HL-60 (cell line): Measurements from ENCODE around the gene KIF14.
"Not testable (repeated sequence)": the region's sequence is repeated elsewhere in the genome, so short reads cannot be mapped to it uniquely, and the experiment has no call there.

Experiments
- DNase-seq, 2 experiments: peaks; one replicate each; pipeline ENCODE4 v3.0.0-alpha.2; 2010 to 2020; ENCODE audit warnings: low read depth in 1 of 2, low spot score in 1 of 2
- H3K27ac ChIP-seq: fragments of 250-450 bp; sonication (Bioruptor Pico); replicated peaks from 2 replicates; pipeline ENCODE4 v1.5.1; 2020; ENCODE audit warnings: mild to moderate bottlenecking, moderate library complexity
- H3K27me3 ChIP-seq: fragments of 250-450 bp; sonication (Bioruptor Pico); 2 replicates; pipeline ENCODE4 v1.5.1; 2021; ENCODE audit warnings: mild to moderate bottlenecking, moderate library complexity; ENCODE audit not compliant: insufficient read depth, poor library complexity, severe bottlenecking
- H3K4me3 ChIP-seq: replicated peaks from 2 replicates; pipeline ENCODE4 v1.5.1; 2011; ENCODE audit warnings: mild to moderate bottlenecking, control low read depth, low read length; ENCODE audit not compliant: insufficient read depth
- GABPA ChIP-seq: IDR thresholded peaks from 2 replicates; pipeline ENCODE4 v1.6.1; 2012; ENCODE audit warnings: low read depth
- POLR2AphosphoS5 ChIP-seq: IDR thresholded peaks from 2 replicates; pipeline ENCODE4 v1.6.1; 2012; ENCODE audit warnings: low read depth
- SPI1 ChIP-seq: IDR thresholded peaks from 2 replicates; pipeline ENCODE4 v1.6.1; 2012; ENCODE audit warnings: low read depth, mild to moderate bottlenecking, borderline replicate concordance
- TF ChIP-seq, protein P1 (sequence below): IDR thresholded peaks from 2 replicates; pipeline ENCODE4 v1.6.1; 2012; ENCODE audit warnings: low read depth; ENCODE audit not compliant: insufficient replicate concordance
- TF ChIP-seq, protein P2 (sequence below): IDR thresholded peaks from one replicate; pipeline ENCODE4 v1.5.1; 2011; ENCODE audit warnings: low read length, control low read depth, inconsistent platforms; ENCODE audit not compliant: insufficient read depth

The KIF14 gene

DNA sequence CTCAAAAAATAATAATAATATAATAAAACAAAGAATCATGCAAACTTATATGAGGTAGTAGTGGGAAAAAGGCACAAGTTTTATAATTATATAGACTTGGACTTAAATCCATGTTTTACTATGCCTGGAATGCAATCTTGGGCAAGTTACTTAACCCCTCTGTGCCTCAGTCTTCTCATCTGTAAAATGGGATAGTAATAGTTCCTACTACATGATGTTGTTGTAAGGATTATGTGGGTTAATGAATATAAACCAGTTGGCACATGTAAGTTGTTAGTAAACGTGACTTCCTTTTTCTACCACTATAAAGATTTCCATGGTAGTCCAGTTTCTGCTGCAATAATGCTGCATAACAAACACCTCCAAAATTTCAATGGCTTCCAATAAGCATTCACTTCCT lies 10.8 kb upstream of the KIF14 start:
- H3K27me3 ChIP-seq = no peaks in the 10 kb centered on the region
- TF ChIP-seq SPI1 (no peak), GABPA (no peak), POLR2AphosphoS5 (no peak)
- TF ChIP-seq, protein P1, sequence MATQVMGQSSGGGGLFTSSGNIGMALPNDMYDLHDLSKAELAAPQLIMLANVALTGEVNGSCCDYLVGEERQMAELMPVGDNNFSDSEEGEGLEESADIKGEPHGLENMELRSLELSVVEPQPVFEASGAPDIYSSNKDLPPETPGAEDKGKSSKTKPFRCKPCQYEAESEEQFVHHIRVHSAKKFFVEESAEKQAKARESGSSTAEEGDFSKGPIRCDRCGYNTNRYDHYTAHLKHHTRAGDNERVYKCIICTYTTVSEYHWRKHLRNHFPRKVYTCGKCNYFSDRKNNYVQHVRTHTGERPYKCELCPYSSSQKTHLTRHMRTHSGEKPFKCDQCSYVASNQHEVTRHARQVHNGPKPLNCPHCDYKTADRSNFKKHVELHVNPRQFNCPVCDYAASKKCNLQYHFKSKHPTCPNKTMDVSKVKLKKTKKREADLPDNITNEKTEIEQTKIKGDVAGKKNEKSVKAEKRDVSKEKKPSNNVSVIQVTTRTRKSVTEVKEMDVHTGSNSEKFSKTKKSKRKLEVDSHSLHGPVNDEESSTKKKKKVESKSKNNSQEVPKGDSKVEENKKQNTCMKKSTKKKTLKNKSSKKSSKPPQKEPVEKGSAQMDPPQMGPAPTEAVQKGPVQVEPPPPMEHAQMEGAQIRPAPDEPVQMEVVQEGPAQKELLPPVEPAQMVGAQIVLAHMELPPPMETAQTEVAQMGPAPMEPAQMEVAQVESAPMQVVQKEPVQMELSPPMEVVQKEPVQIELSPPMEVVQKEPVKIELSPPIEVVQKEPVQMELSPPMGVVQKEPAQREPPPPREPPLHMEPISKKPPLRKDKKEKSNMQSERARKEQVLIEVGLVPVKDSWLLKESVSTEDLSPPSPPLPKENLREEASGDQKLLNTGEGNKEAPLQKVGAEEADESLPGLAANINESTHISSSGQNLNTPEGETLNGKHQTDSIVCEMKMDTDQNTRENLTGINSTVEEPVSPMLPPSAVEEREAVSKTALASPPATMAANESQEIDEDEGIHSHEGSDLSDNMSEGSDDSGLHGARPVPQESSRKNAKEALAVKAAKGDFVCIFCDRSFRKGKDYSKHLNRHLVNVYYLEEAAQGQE = no peak
- TF ChIP-seq, protein P2, sequence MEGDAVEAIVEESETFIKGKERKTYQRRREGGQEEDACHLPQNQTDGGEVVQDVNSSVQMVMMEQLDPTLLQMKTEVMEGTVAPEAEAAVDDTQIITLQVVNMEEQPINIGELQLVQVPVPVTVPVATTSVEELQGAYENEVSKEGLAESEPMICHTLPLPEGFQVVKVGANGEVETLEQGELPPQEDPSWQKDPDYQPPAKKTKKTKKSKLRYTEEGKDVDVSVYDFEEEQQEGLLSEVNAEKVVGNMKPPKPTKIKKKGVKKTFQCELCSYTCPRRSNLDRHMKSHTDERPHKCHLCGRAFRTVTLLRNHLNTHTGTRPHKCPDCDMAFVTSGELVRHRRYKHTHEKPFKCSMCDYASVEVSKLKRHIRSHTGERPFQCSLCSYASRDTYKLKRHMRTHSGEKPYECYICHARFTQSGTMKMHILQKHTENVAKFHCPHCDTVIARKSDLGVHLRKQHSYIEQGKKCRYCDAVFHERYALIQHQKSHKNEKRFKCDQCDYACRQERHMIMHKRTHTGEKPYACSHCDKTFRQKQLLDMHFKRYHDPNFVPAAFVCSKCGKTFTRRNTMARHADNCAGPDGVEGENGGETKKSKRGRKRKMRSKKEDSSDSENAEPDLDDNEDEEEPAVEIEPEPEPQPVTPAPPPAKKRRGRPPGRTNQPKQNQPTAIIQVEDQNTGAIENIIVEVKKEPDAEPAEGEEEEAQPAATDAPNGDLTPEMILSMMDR = no peak
- no peak overlapping the region for H3K27ac ChIP-seq
- no peak overlapping the region for H3K4me3 ChIP-seq
- DNase-seq = no peak

DNA sequence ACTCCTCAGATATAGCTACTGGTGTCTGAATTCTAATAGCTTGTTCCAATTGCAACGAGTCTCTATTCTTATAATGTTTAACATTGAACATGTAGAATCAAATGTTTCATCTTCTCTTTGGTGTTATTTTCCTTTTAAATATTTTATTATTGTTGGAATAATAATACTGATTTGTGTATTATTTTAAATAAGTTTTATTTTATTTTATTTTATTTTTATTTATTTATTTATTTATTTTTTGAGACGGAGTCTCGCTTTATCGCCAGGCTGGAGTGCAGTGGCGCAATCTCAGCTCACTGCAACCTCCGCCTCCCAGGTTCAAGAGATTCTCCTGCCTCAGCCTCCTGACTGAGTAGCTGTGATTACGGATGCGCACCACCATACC lies 10.0 kb upstream of the KIF14 start:
- not testable (repeated sequence) for DNase-seq, H3K27me3 ChIP-seq, H3K4me3 ChIP-seq, H3K27ac ChIP-seq

DNA sequence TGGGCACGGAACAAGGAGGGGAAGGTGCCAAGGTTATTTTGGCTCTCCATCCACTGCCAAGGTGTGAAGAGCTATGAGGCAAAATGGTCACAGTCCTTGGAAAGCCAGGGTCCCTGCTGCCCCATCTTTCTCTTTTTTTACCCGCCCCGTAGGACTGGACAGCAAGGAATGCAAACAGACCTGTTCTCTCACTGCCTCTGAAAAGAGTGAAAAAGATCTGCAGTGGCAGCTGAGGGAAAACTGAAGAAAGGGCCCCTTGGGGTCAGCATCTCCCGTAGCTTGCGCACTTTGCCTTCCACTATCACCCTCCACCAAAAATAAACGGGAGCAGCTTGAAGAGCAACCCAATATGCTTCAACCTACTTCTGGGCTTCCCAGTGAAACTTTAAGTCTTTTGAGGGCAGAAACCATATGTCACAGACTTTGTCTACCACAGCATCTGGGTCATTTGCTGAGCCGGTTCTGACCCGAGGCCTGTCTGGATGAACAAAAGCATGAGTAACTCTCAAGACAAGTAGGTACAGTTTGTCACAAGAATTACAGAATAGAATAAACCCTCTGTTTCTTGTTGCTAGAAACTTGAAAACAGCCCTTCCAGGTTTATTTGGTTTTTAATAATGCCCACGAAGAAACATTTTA lies 9.4 kb upstream of the KIF14 start:
- DNase-seq = no peak
- TF ChIP-seq, protein P2 = no peak
- TF ChIP-seq SPI1 = no peak
- TF ChIP-seq, protein P1 = no peak
- TF ChIP-seq POLR2AphosphoS5 = no peak
- no peaks in the 10 kb centered on the region for H3K27me3 ChIP-seq
- H3K4me3 ChIP-seq = no peak overlapping the region
- H3K27ac ChIP-seq = no peak overlapping the region

DNA sequence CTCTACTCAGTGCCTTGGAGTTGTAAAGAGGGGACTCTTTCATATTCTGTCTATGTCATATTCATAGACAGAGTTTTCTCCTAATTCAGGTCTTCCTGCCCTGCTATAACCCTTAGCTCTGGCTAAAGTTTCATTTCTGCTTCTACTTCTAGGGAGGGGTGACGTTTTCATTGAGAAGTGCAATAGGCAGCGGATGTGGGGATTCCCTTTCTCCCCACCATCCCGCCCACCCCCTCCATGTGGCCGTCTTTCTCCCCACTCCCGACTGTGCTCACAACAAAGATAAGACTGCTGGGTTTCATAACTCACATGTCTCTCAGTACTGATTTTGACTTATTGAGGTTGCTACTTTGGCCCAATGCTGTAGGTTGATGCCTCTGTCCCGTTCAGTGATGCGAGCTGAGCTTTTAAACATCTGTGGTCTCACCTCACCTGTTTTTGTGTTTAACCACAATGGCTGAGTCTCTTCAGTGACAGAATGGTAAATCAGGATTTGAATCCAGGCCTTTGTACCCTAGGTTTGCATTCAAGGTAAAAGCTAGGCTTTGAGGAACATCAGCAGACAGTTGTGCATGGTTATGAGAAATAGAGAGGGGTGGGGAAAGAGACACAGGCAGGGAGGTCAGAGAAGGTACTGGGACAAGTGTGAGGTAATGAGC lies 7.8 kb upstream of the KIF14 start:
- H3K27me3 ChIP-seq = no peaks in the 10 kb centered on the region
- no peak overlapping the region for H3K4me3 ChIP-seq
- no peak overlapping the region for H3K27ac ChIP-seq
- no peak for DNase-seq
- TF ChIP-seq POLR2AphosphoS5 (no peak), SPI1 (no peak), GABPA (no peak)
- TF ChIP-seq, protein P2 = no peak
- TF ChIP-seq, protein P1 = no peak
